GM19455 (cell line): ENCODE measurements around the gene MBD3L2.
"Not testable (repeated sequence)": the region's sequence is repeated elsewhere in the genome, so short reads cannot be mapped to it uniquely, and the experiment has no call there.

ENCODE experiments used
- ATAC-seq: cut with Tn5 transposase; IDR thresholded peaks from one replicate; pipeline ENCODE4 v1.9.1; 2021; ENCODE audit not compliant: unreplicated experiment

Gene MBD3L2

DNA sequence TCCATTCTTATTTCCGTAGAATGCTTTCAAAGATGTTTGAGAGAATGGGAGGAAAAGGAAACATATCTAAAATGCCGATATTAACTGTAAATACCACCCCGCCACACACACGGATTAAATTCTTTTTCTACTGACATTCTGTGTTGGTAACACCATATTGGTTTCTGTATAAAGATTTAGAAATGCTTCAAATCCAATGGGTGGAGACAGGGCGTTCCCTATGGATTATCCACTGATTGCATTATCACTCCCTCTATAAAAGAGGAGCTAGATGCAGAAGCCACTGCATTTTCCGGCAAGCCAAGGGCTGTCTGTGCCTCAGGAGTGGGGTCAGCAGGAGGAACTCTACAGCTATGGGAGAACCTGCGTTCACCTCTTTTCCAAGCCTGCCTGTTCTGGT lies at the start of gene MBD3L2:
Gene MBD3L2 (plus strand): TSS at position 301 of the 400 bp plus-strand sequence. CDS start 53 bp downstream, at position 354.
- not testable (repeated sequence) for ATAC-seq

DNA sequence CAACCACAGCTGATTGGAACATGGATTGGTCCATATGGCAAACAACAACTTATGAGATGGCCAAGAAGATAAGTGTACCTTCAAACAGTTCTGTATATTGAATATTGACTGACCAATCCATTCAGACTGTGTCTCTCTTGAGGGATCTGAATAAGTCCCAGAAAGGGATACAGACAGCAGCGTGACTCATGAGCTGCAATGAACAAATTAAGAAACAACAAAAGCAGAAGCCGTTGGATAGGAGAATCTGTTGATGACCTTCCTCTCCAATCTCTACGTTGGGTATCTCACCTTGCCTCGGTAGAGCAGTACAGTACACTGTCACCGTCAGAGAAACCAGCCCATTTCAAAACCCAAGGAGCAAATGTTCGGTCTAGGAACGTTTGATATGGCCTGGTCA lies 49.2 kb upstream of the MBD3L2 start:
- ATAC-seq: no peak

DNA sequence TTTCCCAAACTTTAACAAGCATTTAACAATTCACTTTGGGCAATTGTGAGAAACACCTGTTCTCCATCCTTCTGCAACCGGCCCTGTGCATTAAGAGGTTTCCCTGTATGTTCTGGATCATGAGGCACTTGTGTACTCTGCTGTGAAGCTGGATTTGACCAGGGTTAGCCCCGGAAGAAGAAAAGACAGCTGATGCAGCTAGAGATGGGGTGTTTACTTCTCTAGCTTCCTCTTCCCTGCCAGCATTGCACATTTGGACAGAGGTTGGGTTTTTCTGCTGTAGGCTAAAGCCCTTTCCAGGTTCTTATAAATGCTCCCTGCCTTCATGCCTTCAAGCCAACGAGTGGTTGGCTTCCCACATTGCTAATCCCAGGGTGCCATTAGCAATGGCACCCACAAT lies 48.8 kb upstream of the MBD3L2 start:
- no peak for ATAC-seq

DNA sequence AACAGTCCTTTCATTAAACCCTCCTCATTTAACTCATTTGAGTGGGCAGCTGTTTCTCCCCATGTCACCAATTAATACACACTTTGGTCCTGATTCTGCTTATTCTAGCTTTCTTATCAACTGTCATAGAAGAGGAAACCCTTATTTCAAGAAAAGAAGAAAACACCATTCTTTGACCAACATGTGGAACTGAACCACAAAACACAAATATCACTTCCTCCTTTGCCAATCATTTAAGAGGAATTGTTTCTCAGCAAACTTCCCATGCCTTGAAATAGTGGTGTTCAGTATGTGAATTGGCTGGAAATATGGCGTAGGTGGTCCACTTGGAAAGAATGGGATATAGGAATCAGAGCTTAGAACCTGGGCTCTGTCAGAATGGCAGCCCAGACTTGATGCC lies 48.3 kb upstream of the MBD3L2 start:
- ATAC-seq: no peak

DNA sequence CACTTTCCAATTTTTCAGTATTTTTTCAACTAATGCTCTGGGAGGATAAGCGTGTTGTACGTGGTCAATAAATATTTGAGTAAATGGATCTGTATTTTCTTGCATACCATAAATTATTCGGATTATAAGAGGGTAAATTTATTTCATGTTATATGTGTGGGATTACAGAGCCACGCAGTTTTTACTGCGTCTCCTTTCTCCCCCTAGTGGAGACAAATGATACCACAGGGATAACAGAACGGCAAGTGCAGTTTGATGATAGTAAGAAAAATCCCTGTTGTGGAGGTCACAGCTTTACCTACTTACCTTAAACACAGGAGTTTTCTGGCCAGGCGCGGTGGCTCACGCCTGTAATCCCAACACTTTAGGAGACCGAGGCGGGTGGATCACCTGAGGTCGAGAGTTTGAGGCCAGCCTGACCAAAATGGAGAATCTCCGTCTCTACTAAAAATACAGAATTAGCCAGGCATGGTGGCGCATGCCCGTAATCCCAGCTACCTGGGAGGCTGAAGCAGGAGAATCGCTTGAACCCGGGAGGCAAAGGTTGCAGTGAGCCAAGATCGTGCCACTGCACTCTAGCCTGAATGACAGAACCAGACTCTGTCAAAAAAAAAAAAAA lies 44.7 kb upstream of the MBD3L2 start:
- ATAC-seq: no peak

DNA sequence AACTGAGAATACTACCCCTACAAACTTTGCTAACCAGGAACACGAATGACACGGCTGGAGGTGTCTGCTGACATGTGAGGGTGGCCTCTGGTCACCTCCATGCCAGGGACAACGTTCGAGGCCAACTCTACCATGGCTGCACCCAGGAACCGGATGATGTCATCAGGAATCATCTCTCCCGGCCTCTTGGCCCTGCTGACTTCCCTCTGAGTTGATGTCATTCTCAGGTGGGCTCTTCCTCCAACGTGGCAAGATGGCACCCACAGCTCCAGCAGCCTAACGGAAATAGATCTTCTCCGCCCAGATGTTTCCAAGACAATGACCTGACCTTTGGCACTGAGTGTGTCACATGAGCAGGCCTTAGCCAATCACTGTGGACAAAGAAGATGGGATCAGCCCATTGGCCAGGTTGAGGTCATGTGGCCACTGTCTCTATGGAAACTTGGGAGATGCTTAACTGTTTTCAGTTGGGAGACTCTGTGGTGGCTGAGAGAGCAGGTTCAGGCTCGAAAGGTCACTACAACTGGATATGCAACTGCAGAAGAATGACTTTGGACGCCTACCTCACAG lies 42.9 kb upstream of the MBD3L2 start:
- ATAC-seq: no peak

DNA sequence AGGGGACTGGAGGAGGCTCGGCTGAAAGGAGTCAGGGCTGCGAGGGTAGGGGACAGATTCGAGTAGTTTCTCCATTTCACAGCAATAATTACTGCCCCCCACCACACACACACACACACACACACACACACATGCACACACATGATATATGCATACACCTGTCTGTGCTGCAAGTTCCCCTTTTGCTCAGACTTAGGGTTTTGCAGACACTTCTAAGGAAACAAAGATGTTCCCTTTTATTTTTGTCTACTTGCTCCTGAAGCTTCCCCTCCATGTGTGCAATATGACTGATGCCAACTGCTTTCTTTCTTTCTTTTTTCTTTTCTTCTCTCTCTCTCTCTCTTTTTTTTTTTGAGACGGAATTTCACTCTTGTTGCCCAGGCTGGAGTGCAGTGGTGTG lies 41.3 kb upstream of the MBD3L2 start:
- no peak for ATAC-seq

- ATAC-seq: no peak
These were observed 38.2 kb upstream of the MBD3L2 start for GRCh38 chr19:7010722-7011593.

- no peak for ATAC-seq
These were observed 35.4 kb upstream of the MBD3L2 start for GRCh38 chr19:7013678-7014077.

- no peak for ATAC-seq
These were observed 30.3 kb upstream of the MBD3L2 start for GRCh38 chr19:7018828-7019227.

DNA sequence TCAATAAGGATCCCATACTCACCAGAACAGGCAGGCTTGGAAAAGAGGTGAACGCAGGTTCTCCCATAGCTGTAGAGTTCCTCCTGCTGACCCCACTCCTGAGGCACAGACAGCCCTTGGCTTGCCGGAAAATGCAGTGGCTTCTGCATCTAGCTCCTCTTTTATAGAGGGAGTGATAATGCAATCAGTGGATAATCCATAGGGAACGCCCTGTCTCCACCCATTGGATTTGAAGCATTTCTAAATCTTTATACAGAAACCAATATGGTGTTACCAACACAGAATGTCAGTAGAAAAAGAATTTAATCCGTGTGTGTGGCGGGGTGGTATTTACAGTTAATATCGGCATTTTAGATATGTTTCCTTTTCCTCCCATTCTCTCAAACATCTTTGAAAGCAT lies 27.8 kb upstream of the MBD3L2 start, which contains the start of gene MBD3L2B:
Gene MBD3L2B (minus strand): TSS at position 101 of the 400 bp plus-strand sequence. CDS start 34 bp downstream, at position 67.
- ATAC-seq: not testable (repeated sequence)

DNA sequence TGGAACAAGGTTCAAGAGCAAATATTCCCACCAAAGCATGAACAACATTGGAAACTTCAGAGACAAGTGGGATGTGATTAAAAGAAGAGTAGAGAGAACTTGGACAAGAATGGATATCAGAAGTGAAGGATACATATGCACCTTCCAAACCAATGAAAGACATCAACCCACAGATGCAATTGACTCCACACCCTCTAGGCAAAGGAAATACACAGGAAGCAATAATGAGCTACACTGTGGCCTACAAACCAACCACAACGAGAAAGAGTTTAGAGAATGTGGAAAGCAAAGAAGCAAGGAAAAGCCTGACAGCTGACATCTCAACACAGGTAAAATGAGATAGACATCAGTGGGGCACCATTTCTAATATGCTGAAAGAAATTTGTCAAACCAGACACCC lies 20.3 kb upstream of the MBD3L2 start:
- not testable (repeated sequence) for ATAC-seq

DNA sequence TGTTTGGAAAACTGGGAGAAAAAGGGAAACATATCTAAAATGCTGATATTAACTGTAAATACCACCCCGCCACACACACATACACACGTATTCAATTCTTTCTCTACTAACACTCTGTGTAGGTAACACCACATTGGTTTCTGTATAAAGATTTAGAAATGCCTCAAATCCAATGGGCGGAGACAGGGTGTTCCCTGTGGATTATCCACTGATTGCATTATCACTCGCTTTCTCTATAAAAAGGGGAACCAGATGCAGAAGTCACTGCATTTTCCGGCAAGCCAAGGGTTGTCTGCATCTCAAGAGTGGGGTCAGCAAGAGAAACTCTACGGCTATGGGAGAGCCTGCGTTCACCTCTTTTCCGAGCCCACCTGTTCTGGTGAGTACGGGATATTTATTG lies 18.8 kb upstream of the MBD3L2 start, which contains the start of gene MBD3L5:
Gene MBD3L5 (plus strand): TSS at position 301 of the 400 bp plus-strand sequence. CDS start 34 bp downstream, at position 335.
- not testable (repeated sequence) for ATAC-seq

GRCh38 chr19:7040079-7040478 lies 9.0 kb upstream of the MBD3L2 start, which contains the start of gene MBD3L4:
TSS of gene MBD3L4 (minus strand) at chr19:7040179. CDS start at chr19:7040144, 35 bp downstream.
- ATAC-seq: not testable (repeated sequence)

- ATAC-seq: not testable (repeated sequence)
These were observed 7.6 kb upstream of the MBD3L2 start for GRCh38 chr19:7041563-7041962.

- ATAC-seq: not testable (repeated sequence)
These were observed 2.3 kb downstream of the MBD3L2 start for GRCh38 chr19:7051421-7051820.

- ATAC-seq: not testable (repeated sequence)
These were observed 3.8 kb downstream of the MBD3L2 start for GRCh38 chr19:7052896-7053295.

DNA sequence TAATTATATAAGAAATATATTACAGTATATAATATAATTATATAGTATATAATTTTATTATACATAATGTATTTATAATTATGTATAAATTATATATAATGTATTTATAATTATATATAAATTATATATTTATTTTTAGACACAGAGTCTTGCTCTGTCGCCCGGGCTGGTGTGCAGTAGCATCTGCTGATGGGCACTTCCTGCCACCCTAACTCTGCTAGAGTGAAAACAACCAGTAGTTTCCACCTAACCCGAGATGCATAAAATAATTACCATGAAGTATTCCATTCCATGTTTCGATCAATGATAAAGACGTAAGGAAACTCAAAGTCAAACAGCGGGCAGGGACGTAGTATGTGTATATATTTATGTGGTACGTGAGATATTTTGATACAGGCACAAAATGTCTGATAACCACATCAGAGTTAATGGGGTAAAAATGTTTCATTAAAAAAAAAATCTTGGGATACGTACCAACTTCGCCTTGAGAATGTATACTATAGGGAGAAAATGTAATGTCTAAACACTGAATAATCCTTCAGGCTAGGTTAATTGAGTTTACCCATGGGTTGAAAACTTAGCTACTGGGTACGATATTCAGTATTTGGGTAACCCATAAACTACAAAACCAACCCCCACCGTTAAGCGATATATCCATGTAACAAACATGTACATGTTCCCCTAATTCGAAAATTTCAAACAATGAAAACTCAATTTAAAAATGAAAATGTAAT lies 5.7 kb downstream of the MBD3L2 start:
- not testable (repeated sequence) for ATAC-seq

- not testable (repeated sequence) for ATAC-seq
These were observed 6.6 kb downstream of the MBD3L2 start for GRCh38 chr19:7055679-7056078.

GRCh38 chr19:7056371-7056770 lies 7.2 kb downstream of the MBD3L2 start:
- not testable (repeated sequence) for ATAC-seq

- ATAC-seq: not testable (repeated sequence)
These were observed 9.5 kb downstream of the MBD3L2 start, which contains the start of gene MBD3L3 for GRCh38 chr19:7058576-7058975. TSS of gene MBD3L3 (minus strand) at chr19:7058676. CDS start at chr19:7058605, 71 bp downstream.
